HG03342 (cell line): ENCODE measurements around the gene LAIR2.
"Not testable (repeated sequence)": the region's sequence is repeated elsewhere in the genome, so short reads cannot be mapped to it uniquely, and the experiment has no call there.

Experiments
- ATAC-seq: cut with Tn5 transposase; IDR thresholded peaks from one replicate; pipeline ENCODE4 v1.9.1; 2021; ENCODE audit warnings: mild to moderate bottlenecking, moderate library complexity; ENCODE audit not compliant: unreplicated experiment

LAIR2 gene

DNA sequence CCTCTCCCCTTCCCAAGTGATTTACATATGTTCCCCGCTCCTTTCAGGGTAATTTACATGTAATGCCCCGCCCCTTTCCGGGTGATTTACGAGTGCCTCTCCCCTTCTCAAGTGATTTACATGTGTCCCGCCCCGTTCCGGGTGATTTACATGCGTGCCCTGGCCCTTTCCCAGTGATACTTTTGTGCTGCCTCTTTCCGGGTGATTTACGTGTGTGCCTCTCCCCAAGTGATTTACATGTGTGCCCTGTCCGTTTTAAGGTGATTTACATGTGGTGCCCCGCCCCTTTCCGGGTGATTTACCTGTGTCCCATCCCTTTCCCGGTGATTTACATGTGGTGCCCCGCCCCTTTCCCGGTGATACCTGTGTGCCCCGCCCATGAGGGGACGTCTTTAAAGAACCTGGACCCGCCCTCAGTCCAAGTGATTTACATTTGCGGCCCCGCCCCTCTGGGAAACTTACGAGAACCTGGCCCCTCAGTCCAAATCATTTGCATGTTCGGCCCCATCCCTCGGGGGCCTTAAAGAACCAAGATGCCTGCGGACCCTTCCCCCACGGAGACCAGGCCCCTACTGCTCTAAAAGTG, 38.5 kb upstream of the LAIR2 start:
- ATAC-seq: peak; percentile 43

- ATAC-seq: peak; percentile 39
These were observed 37.8 kb upstream of the LAIR2 start for GRCh38 chr19:54464630-54465425.

DNA sequence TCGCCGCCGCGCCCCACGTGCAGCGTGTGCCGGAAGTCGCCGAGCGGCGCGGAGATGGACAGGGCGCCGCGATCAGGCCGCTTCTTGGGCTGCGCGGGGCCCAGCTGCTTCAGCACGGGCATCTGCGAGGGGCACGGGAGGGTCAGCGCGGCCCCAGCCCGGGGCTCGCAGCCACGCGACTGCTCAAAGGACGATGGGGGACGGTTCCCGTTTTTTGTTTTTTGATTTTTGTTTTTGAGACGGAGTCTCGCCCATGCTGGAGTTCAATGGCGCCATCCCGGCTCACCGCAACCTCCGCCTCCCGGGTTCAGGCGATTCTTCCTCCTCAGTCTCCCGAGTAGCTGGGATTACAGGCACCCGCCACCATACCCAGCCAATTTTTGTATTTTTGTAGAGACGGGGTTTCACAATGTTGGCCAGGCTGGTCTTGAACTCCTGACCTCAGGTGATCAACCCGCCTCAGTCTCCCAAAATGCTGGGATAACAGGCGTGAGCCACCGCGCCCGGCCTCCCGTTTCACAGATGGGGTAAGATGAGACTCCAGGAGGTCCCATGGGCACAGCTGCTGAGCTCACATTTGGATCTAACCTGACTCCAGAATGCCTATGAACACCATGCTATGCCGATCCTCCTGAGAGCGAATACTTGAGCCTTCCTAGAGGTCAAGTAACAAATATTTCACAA, 37.1 kb upstream of the LAIR2 start:
- no peak for ATAC-seq

DNA sequence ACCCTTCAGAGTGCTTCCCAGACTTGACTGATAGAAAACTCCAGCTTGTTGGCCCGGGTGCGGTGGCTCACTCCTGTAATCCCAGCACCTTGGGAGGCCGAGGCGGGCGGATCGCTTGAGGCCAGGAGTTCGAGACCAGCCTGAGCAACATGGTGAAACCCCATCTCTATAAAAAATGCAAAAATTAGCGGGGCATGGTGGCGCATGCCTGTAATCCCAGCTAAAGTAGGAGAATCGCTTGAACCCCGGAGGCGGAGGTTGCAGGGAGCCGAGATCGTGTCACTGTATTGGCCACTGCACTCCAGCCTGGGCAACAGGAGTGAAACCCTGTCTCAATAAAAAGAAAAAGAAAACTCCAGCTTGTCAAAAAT, 36.5 kb upstream of the LAIR2 start:
- not testable (repeated sequence) for ATAC-seq

GRCh38 chr19:54469496-54469934, 33.1 kb upstream of the LAIR2 start:
- no peak for ATAC-seq

- no peak for ATAC-seq
These were observed 32.2 kb upstream of the LAIR2 start for GRCh38 chr19:54470276-54470887.

GRCh38 chr19:54470991-54471782, 31.4 kb upstream of the LAIR2 start:
- ATAC-seq: no peak

DNA sequence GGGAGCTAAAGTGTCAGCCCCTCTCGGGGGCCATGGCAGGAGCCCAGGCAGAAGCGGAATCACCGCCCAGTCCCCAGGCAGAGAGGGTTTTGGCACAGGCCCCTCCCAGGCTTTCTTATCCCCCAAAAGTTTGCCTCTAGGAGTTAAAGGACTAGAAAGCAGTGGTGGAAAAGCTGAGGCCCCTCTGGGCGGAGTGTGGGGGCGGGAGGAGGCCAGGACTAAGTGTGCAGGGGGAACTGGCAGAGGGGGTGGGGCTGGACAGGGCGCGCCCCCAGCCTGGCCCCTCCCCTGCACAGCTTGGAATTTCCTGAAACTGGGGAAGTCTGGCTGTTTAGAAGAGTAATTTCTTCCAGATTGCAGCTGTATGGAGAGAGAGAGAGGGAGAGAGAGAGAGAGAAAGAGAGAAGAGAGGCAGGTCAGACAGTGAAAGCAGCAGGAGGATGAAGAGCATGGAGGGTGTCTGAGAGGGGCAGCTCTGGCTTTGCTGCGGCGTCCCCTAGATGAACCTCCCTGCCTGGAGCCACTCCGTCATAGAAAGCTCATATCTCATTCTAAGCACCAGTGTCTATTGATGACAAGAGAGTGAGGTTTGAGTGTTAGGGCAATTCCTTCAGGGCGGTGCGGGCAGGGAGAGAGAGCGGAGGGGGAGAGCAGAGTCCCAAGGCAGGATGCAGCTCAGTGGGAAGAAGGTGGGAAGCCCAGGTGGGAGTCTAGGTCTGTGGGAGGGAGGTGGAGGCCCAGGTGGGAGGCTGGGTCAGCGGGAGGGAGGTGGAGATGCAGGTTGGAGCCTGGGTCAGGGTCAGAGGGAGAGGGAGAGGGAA, 29.4 kb upstream of the LAIR2 start, which contains the start of gene CDC42EP5:
Gene CDC42EP5, minus strand, starts transcription at position 226 of the 821 bp plus-strand sequence. CDS start 7,749 bp downstream, outside the sequence.
- no peak for ATAC-seq

GRCh38 chr19:54473892-54474372, 28.7 kb upstream of the LAIR2 start:
- ATAC-seq: no peak

- ATAC-seq: no peak
These were observed 26.9 kb upstream of the LAIR2 start for GRCh38 chr19:54475706-54476105.

GRCh38 chr19:54477650-54478049, 25.0 kb upstream of the LAIR2 start:
- no peak for ATAC-seq

DNA sequence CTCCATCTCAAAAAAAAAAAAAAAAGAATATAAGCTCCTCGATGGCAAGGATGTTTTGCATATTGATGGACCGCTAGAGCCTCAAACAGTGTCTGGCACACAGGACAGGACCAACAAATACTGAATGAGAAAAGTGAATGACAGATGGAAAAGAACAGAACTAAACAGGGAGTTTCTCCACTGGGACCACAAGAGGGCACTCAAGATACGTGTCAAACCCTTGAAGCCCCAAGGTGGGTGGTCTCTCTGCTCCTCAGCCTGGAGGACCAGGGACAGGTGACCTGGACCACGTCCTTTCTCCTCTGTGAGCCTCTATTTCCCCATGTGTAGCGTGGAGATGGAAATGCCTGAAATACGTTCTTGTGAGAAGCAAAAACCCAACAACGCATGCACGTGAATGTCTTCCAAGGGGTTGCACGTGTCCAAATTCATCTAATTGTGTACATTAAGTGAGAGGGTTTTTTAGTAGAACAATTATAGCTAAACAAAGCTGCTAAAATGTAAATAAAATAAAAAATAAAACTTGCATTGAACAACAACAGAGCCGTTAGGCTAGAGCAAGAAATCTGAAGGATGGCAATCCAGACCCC, 23.9 kb upstream of the LAIR2 start:
- no peak for ATAC-seq

DNA sequence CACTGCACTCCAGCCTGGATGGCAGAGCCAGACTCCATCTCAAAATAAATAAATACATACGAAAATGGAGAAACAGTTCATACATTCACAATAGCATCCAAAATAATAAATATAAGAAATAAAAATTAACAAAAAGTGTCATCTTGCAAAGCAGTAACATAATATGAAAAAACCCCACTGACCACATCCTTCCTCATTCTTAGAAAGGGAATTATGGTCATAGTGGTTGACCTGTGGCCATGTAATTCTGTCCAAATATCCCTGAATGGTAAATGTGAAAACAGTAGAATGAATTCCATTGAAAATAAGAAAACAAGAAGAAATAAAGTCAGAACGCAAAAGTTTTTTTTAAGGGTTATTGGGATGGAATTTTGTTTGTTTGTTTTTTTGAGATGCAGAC, 22.6 kb upstream of the LAIR2 start:
- ATAC-seq: no peak

- ATAC-seq: no peak
These were observed 21.2 kb upstream of the LAIR2 start for GRCh38 chr19:54481326-54481930.

DNA sequence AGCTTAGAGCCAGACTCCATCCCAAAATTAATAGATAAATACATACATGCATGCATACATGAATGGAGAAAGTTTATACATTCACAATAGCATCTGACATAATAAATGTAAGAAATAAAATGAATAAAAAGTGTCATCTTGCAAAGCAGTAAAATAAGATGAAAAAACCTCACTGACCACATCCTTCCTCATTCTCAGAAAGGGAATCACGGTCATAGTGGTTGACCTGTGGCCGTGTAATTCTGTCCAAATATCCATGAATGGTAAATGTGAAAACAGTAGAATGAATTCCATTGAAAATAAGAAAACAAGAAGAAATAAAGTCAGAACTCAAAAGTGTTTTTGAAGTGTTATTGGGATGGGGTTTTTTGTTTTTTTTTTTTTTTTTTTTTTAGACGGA, 19.7 kb upstream of the LAIR2 start:
- no peak for ATAC-seq

DNA sequence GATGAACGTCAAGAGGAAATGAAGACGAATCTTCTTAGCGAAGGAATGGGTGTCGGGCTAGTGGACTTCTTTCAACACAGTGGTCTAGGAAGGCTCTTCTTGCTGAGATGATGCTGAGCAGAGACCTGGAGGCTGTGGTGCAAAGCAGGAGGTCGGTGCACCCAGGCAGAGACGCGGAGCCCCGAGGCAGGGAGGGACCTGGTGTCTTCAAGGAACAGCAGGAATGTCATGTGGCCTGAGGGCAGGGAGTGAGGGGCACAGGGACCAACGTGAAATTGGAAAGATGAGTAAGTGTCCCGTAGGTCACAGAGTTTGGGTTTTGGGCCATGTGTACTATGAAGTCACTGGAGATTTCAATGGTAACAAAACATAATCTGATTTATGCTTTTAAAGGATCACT, 18.2 kb upstream of the LAIR2 start:
- ATAC-seq: no peak

- no peak for ATAC-seq
These were observed 16.8 kb upstream of the LAIR2 start for GRCh38 chr19:54485851-54486250.

DNA sequence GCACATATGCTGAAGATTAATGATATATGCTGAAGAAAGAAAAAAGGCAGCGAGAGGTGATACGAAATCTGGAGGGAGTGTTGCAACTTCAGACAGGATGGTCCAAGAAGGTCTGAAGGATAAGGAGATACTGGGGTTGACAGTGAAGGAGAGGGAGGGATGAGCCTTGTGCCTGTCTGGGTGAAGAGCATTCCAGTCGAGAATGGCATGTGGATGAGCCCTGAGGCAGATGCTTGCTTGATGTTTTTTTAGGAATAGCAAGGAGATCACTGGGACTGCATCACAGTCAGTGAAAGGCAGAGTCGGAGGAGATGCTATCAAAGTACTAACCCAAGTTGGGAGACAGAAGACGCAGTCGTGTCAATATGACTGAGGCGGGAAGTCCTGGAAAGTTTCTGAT, 13.3 kb upstream of the LAIR2 start:
- ATAC-seq: no peak

GRCh38 chr19:54489766-54490165, 12.9 kb upstream of the LAIR2 start:
- ATAC-seq: no peak
